GM12878 (cell line): ENCODE data around the gene CCNJL.

Experiments
- CHD4 ChIP-seq: fragments of 200-600 bp; sonication (generic); IDR thresholded peaks from 2 replicates; pipeline ENCODE4 v1.6.1; 2016; ENCODE audit warnings: mild to moderate bottlenecking
- EZH2 ChIP-seq: IDR thresholded peaks from 2 replicates; pipeline ENCODE4 v1.6.1; 2012; ENCODE audit warnings: low read depth, mild to moderate bottlenecking, control low read depth, inconsistent platforms, low read length, borderline replicate concordance; ENCODE audit not compliant: control insufficient read depth
- SP1 ChIP-seq: IDR thresholded peaks from one replicate; pipeline ENCODE4 v1.6.1; 2011; ENCODE audit warnings: low read depth, low read length
- TF ChIP-seq, protein P1 (sequence below), 3 experiments: IDR thresholded peaks in 2 of 3; conservative IDR thresholded peaks in 1 of 3; 2 replicates each; pipeline ENCODE4 v1.5.1; 2011; ENCODE audit warnings: low read depth in 3 of 3, low read length in 3 of 3, mild to moderate bottlenecking in 3 of 3, control low read depth in 2 of 3, moderate library complexity in 2 of 3, inconsistent platforms in 1 of 3, mixed read lengths in 1 of 3; ENCODE audit not compliant: control insufficient read depth in 2 of 3, insufficient read depth in 1 of 3; ENCODE audit errors: extremely low read depth in 1 of 3

- TF ChIP-seq EZH2 = no peak
- no peak for TF ChIP-seq SP1
- no peak for TF ChIP-seq CHD4
- TF ChIP-seq, protein P1, sequence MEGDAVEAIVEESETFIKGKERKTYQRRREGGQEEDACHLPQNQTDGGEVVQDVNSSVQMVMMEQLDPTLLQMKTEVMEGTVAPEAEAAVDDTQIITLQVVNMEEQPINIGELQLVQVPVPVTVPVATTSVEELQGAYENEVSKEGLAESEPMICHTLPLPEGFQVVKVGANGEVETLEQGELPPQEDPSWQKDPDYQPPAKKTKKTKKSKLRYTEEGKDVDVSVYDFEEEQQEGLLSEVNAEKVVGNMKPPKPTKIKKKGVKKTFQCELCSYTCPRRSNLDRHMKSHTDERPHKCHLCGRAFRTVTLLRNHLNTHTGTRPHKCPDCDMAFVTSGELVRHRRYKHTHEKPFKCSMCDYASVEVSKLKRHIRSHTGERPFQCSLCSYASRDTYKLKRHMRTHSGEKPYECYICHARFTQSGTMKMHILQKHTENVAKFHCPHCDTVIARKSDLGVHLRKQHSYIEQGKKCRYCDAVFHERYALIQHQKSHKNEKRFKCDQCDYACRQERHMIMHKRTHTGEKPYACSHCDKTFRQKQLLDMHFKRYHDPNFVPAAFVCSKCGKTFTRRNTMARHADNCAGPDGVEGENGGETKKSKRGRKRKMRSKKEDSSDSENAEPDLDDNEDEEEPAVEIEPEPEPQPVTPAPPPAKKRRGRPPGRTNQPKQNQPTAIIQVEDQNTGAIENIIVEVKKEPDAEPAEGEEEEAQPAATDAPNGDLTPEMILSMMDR (IDR thresholded peaks at IDR 0.05 in 2 of 3, conservative IDR thresholded peaks at IDR 0.05 in 1 of 3; ENCODE audit: control insufficient read depth in 2 of 3, extremely low read depth in 1 of 3, insufficient read depth in 1 of 3, low read depth in 3 of 3, low read length in 3 of 3) = no peak
Measured at GRCh38 chr5:160262151-160263074, 50.0 kb downstream of the CCNJL start.
